NK-92 treated with Interleukin-12 subunit alpha and Interleukin-12 subunit beta, amount 100 ng/mL, for 24 hours (cell line): ENCODE measurements around the gene CYTH3.
"Not testable (repeated sequence)": the region's sequence is repeated elsewhere in the genome, so short reads cannot be mapped to it uniquely, and the experiment has no call there.

Experiments used
- DNase-seq: peaks from one replicate; lab custom pipeline; 2025; lab: John Stamatoyannopoulos, UW

The CYTH3 gene

DNA sequence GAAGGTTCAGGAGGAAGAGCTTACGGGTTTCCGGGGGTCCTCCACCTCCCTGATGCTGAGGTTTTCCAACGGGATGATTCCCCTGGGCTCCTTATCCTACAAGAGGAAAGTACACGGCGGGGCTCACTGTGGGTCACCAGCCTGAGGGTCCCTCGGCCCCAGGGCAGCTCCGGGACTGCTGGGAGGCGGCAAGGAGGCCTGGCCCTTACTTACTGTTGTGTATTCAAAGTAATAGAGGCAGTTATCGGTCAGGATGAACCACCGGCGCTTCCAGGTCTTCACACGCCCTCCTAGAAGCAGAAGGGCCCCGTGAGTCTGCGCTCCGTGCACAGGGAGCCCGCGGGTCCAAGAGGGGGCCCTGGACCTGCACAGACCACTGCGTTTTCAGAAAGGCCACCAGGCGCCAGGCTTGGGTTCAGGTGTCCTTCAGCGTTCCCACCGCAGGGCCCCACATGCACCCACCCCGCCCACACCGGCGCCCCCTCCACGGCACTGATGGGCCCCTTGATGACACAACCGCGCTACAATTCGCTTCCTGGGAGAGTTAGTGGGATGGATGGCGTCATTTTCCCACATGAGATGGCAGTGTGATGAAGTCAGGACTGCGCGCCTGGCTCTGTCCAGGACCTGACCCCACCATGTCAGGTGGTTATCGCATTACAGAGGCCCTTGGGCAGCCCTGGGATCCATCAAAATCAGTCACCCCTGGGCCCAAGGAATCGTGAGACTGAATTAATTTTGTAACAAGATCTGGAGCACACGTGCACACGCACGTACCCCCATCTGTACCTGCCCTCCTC lies 106.7 kb downstream of the CYTH3 start:
- DNase-seq = no peak

DNA sequence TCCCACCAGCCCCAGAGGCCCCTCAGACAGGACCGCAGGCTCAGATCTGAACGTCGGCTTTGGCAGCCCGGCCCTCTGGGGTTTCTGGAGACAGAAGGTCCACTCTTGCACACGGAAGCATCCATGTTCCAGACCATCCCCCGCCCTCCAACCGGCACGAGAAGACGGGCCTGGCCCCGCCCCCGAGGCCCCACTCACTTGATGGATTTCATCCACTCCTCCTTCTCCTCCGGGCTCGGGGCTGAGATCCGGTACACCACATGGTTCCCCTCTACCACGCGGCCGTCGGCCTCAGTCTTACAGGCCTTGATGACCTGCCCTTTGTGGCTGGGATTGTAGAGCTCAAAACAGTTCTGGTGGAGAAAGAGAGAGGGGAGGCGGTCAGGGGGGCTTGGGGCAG lies 107.3 kb downstream of the CYTH3 start:
- DNase-seq = no peak

DNA sequence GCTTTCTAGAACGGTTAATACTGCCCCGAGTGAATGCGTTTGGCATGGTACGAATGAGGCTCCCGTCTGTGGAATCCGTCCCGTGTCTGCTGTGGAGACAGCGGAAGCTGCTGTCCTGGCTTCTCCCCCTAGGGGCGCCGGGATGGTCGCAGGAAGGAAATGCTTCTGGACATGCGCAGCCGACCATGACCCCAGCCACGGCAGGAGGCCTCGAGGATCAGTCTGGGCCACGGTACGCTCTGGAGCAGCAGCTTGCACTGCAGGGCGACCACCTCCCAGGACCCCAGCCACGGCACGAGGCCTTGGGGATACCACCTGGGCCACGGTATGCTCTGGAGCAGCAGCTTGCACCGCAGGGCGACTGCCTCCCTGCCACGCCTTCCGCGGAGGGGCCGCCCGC lies 107.9 kb downstream of the CYTH3 start:
- no peak for DNase-seq

DNA sequence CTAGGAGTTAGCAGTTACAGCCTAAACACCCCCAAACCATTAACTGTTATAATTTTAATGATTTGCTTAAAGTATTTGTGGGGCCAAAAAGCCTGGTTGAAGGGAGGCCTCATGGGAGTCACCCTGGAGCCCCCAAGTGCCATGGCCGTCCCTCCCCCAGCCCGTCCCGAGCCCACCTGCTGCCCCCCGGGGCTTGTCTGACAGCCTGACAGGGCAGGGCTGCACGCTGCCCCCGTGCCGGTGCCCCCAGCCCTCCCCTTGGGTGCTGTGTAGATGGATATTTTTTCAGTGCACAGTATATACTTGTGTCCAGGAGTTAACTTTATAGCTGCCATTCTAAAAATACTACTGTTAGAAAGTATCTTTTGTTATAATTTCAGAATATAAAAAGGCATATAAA lies 108.4 kb downstream of the CYTH3 start:
- no peak for DNase-seq

DNA sequence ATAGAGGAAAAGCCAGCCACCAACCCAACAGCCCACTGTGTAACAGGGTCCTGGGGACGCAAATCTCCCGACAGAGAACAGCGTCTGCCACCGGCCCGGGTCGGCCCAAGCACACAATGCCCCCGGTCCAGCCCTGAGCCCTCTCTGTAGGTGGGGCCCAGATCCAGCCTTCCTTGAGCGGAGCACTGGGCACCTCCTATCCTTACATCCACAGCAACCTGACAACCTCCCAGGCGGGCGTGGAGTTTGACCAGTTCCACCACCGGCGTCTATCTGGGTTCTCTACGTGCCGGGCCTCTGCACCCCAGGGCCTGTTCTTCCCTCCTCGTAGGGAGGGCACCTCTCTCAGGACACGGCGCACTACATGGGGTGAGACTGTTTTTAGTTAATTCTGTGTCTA lies 109.0 kb downstream of the CYTH3 start:
- DNase-seq = no peak

DNA sequence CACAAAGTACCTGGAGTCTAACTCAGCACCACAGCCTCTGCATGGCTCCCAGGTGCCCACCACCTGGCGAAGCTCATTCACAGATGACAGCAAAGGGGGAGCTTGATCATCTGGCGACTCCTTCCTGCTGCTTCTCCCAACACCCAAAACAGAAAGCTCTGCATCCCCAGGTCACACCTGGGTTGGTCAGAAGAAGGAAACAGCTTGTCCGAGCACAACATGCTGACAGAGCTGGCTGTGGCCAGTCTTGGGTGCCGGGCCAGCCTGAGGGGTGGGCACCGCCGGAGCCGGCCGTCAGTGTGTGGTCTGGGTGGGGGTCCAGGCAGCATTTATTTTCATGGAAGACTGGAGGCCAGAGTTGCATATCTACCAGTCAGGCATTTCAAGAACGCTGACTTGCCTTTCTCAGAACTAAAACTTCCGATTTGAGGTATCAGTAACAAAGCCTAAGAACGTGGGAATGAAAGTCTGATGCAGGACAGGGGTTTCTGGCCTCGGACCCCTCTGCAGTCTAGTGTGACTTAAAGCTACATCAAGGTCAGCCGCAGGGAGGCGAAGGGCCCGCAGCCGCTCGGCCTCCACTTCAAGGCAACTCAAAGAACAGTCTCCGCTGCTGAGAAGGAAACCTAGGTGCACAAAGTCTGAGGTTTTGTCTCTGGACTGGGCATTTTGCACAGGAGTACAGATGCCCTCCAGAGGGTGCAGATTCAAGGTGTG lies 109.6 kb downstream of the CYTH3 start:
- no peak for DNase-seq

DNA sequence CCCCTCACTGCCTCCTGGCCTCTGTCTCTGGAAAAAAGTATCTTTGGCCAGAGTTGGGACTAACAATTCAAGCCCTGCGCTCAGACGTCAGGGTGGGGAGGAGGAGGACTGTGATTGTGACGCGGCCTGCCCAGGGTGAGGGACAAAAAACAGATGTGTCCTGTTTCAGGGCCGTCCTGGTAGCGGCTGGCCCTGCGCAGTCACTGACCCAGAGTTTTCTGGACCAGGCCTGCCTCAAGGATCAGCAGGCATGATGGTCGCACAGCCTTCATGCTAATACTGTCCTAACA lies 110.1 kb downstream of the CYTH3 start:
- no peak for DNase-seq

DNA sequence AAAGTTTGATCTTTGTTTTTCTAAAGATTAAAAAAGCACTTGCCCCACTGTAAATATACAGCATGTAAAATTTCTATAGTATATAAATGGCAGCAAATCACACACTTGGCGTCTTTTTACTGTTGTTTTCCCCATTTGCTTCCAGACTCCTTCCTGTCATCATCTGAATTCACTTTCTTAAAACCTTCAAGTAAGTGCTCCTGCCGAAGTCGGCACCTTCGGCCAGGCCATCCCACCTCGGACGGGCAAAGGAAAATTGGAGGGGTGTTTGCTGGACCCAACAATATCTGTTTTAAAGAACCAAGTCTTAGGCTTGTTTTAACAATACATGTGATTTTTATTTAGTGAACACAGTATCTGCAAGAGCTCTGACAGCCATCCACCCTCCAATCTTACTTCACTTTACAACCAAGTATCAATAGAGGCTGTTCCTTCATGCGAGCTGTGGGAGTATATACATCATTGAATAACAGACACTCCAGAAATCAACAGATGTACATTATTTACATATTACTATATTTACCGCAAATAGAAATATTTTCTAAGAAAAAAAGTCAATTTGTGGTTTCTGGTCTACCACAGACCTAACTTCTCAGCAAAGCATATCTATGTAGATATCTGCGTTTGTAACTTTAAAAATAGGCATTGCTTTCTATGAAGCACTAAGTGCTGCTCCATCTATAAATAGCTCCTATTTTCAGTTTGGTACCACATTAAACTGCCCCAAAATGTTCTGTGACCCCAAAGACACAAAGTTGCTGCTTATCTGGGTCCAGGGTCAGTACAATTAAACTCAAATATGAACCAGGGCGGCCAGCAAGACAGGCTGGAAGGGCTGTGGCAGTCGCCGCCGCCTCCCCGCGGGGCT lies 110.7 kb downstream of the CYTH3 start:
- no peak for DNase-seq

DNA sequence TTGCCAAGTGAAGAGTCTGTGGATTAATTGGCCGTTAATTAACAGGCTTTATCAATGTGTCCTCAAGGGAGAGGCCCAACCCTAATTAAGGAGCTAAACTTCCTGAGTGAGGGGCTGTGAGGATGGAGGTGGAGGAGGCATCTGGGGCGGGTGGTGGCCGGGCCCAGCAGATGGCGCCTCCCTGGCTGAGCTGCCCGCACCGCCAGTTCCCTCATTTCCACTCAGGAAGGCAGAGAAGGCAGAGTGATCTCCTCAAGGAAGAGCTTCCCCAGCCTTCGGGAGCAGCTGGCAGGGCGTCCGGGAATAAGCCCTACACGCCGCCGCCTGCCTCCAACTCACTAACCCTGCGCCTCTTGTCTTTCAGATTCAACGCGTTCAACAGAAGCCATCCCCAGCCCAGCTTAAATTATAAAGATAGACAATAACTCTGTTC lies 112.2 kb downstream of the CYTH3 start:
- DNase-seq = no peak

DNA sequence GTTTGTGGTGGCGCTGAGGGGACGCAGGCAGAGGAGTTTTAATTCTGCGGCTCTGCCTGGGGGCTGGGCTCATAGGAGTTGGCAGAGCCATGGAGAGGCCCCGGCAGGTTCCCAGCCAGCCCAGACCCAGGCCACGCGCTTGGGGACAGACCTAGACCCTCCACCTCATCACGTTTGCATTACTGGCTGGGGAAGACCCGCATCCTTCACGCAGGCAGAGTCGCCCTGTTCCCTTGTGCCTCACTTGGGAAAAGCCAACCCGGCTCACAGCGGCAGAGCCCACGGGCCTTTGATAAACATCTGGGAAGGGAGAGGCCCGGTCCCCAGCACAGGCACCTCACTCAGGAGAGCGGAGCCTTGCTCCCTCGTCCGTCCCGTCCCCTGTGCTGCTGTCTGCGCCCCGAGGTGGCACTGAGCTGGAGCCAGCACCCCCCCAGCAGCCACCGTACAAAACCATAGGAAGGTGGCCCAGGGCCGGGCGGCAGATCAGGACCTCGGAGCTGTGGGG lies 112.8 kb downstream of the CYTH3 start:
- DNase-seq = no peak

DNA sequence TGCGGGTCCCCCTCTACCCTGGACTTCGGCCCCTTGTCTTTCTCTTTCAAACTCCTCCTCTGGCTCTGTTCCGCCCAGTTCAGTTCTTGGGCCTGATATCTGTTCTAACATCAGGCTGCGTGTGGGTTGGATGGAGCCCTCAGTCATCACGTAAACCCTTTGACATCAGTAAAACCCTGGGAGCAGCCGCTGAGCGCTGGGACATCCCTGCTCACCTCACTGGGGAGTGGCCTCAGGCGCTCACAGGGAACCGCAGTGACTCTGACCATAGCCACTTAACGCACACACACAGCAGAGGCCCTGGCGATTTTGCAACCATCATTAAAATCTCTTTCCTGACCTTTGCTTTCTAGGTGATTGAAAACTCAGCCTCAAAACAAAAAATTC lies 113.3 kb downstream of the CYTH3 start:
- no peak for DNase-seq

DNA sequence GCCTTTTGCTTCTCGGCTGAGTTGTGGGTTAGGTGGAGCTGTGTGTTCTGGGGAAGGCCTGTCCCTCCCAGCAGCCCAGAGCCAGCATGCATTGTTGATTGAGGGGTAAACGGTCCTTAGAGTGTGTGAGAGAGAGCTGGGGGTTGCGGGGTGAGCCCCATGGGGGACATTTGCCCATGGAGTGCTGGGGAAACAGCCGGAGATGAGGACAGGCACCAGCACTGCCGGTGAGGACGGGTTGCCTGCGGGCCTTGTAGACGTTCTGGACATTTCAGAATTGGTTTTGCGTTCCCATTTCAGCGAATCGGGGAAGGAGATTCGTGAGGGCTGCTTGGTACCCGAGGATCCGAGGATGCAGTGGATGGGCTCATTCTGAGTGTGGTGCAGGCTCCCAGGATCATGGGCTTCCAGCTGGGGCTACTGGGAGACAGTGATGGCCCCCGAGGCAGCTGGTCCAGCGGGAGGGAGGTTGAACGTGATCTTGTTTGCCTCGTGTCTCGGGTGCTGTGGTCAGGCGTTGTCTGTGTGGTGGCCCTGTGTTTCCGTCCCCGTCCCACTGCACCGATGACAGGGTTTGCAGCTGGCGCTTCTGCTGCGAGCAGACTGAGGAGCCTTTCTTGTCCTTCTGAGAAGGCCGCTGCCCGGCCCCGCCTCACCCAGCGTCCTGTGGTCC lies 113.9 kb downstream of the CYTH3 start:
- no peak for DNase-seq

DNA sequence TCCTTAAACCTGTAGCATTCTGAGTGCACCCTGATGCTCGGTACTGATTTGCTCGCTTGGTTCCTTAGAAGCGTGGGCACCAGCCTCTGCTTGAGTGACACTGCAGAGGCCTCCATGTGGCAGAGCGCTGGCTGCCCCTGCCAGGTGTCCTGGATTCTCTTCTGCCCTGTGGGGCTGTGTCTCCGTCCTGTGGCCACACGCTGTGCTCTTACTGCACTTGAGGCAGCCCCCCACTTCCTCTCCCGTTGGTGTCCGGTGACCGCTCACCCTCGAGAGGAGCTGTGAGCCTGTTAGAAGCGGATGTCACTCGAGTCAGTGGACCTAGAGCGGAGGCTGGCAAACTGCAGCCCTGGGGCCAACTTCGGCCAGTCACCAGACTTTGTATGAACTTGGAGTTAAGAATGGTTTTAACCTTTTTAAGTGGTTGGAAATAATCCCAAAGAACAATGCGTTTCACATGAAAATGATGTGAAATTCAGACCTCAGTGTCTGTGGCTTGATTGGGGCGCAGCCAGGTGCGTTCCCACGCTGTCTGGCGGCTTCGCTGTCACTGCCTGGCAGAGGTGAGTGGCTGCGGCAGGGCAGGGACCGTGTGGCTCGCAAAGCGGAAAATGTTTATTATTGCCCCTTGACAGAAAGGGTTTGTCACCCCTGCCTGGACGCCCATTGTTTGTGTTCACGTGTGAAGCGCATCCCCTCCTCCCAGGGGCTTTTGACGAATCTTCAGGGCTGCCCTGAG lies 114.6 kb downstream of the CYTH3 start:
- DNase-seq = no peak

DNA sequence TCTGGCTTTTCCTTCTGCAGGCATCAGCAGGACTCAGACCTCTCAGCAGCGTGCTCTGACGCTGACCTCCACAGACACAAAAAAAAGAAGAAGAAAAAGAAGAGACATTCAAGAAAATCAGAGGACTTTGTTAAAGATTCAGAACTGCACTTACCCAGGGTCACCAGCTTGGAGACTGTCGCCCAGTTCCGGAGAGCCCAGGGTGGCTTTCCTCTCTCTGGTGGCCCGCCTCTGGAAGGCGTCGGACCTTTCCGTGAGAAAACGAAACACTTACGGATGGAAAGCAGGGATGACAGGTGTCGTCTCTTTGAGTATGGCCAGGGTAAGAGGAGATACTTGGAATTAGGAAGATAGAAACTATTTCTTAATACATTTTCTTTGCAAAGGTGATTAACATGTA lies 115.7 kb downstream of the CYTH3 start:
- DNase-seq = no peak

DNA sequence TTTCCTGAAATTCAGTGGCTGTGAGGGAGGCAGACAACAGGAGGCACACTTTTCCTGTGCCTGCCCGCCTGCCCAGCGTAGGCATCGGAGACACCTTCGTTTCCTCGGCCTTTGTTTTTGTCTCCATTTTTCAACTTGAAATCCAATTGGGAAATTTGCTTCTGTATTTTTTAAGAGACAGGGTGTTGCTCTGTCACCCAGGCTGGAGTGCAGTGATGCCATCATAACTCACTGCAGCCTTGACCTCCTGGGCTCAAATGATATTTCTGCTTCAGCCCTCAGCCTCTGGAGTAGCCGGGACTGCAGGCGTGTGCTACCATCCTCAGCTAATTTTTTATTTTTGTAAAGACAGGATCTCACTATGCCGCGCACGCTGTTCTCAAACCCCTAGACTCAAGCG lies 116.8 kb downstream of the CYTH3 start:
- DNase-seq = no peak

DNA sequence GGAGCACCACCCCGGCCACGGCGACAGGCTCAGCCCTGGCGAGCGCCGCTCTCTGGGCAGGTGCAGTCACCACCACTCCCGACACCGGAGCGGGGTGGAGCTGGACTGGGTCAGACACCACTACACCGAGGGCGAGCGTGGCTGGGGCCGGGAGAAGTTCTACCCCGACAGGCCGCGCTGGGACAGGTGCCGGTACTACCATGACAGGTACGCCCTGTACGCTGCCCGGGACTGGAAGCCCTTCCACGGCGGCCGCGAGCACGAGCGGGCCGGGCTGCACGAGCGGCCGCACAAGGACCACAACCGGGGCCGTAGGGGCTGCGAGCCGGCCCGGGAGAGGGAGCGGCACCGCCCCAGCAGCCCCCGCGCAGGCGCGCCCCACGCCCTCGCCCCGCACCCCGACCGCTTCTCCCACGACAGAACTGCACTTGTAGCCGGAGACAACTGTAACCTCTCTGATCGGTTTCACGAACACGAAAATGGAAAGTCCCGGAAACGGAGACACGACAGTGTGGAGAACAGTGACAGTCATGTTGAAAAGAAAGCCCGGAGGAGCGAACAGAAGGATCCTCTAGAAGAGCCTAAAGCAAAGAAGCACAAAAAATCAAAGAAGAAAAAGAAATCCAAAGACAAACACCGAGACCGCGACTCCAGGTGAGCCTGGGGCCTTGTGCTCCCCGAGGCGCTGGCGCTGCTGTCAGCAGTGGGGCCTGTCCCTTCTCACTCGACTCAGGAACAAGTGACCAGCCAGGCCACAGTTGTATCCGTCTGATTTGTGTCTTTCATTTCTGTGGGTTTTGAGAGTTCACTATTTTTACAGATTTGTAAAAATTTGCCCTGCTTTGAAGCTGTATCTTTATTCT lies 117.7 kb downstream of the CYTH3 start:
- DNase-seq = no peak

DNA sequence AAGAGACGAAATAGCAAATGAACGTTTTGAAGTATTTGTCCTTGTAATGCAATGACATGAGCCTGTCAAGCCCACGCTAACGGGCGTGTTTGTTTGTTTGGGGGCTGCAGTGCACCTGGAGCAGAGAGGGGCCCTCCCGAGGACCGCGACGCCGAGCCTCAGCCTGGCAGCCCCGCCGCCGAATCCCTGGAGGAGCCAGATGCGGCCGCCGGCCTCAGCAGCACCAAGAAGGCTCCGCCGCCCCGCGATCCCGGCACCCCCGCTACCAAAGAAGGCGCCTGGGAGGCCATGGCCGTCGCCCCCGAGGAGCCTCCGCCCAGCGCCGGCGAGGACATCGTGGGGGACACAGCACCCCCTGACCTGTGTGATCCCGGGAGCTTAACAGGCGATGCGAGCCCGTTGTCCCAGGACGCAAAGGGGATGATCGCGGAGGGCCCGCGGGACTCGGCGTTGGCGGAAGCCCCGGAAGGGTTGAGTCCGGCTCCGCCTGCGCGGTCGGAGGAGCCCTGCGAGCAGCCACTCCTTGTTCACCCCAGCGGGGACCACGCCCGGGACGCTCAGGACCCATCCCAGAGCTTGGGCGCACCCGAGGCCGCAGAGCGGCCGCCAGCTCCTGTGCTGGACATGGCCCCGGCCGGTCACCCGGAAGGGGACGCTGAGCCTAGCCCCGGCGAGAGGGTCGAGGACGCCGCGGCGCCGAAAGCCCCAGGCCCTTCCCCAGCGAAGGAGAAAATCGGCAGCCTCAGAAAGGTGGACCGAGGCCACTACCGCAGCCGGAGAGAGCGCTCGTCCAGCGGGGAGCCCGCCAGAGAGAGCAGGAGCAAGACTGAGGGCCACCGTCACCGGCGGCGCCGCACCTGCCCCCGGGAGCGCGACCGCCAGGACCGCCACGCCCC lies 118.5 kb downstream of the CYTH3 start:
- DNase-seq = no peak

DNA sequence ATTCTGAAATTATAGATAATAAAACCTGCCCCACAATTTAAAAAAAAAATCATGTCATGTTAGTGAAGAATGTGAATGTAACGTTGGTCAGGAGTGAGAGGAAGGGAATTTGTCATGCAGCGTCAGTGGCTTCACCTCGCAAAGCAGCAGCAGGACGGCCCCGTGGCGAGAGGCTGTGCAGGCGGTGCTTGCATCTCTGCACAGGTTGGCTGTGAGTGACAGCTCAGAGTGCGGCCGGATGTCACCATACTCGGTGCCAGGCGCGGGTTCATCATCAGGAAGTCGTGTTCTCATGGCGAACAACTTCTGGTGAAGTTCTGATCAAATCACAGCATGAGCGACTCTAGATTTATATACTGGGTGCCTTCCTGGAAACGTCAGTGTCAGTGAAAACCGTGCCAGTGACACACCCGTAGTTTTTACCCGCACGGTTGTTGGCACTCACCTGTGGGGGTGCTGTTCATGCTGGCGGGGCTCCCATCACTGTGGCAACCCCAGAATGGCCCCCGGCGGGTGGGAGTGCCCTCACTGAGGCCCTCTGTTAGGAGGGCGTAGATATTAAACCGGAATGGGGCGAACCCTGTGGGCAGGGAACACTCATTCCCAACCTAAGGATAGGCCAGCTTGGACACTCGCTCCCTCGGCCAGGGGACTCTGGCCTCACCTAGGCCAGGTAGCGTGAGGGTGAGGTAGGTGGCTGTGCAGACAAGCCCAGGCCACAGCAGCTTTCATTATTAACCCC lies 120.3 kb downstream of the CYTH3 start:
- DNase-seq = no peak

DNA sequence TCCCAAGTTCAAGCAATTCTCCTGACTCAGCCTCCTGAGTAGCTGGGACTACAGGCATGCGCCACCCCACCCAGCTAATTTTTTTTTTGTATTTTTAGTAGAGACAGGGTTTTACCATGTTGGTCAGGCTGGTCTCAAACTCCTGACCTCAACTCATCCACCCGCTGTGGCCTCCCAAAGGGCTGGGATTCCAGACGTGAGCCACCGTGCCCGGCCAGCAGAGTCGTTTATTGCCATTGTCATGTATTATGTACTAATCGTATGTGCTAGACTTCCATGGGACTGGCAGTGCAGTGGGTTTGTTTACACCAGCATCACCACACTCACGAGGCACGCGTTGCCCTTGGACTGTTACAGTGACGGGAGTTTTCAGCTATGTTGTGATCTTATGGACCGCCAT lies 120.9 kb downstream of the CYTH3 start:
- not testable (repeated sequence) for DNase-seq
